K562 (cell line): ENCODE measurements around the gene BNIP5. TPM values are rescaled to one million over a fixed set of nuclear protein-coding genes. Genes with fewer than 3 reads are reported as not detected.

Experiments
- CC2D1A ChIP-seq: fragments of 450-650 bp; IDR thresholded peaks from 2 replicates; pipeline ENCODE4 v1.6.1; 2017; ENCODE audit warnings: mild to moderate bottlenecking
- MCM7 ChIP-seq, 2 experiments: fragments of 450-650 bp; IDR thresholded peaks; 2 replicates each; pipeline ENCODE4 v1.6.1; 2016 to 2018
- NCOA4 ChIP-seq: fragments of 450-650 bp; IDR thresholded peaks from 2 replicates; pipeline ENCODE4 v1.6.1; 2018; ENCODE audit warnings: mild to moderate bottlenecking; ENCODE audit not compliant: partially characterized antibody
- NR4A1 ChIP-seq, 2 experiments: fragments of 250-450 bp in 1 of 2; fragments of 450-650 bp in 1 of 2; sonication (Bioruptor Pico) in 1 of 2; IDR thresholded peaks; 2 replicates each; pipeline versions ENCODE4 v1.4.0 to v1.6.1; 2016 to 2020; ENCODE audit warnings: mild to moderate bottlenecking in 2 of 2, missing compliant biosample characterization in 1 of 2, missing genetic modification characterization in 1 of 2, moderate library complexity in 1 of 2
- YBX1 ChIP-seq: fragments of 450-650 bp; IDR thresholded peaks from 2 replicates; pipeline ENCODE4 v1.7.1; 2016; ENCODE audit warnings: mild to moderate bottlenecking
- ZFP30 ChIP-seq: fragments of 250-450 bp; sonication (Bioruptor Pico); IDR thresholded peaks from 2 replicates; pipeline ENCODE4 v1.8.0; 2022; ENCODE audit warnings: moderate library complexity, mild to moderate bottlenecking, inconsistent platforms, borderline replicate concordance
- ZNF583 ChIP-seq: fragments of 250-450 bp; sonication (Bioruptor Pico); IDR thresholded peaks from 2 replicates; pipeline ENCODE4 v1.4.0; 2020
- ZNF699 ChIP-seq: fragments of 250-450 bp; sonication (Bioruptor Pico); IDR thresholded peaks from 2 replicates; pipeline ENCODE4 v1.8.0; 2021; ENCODE audit warnings: mild to moderate bottlenecking, moderate library complexity; ENCODE audit not compliant: insufficient replicate concordance
- ZNF77 ChIP-seq: fragments of 250-450 bp; sonication (Bioruptor Pico); IDR thresholded peaks from 2 replicates; pipeline ENCODE4 v1.5.0; 2020
- polyA plus RNA-seq, 8 experiments: library from polyadenylated mRNA; depleted of rRNA in 4 of 8; stranded (reverse) in 5 of 8; unstranded in 3 of 8; fragments of >200 nt; fragmentation: Nextera tagmentation in 2 of 8; fragmentation: Illumina TruSeq in 1 of 8; extraction: Ambion mirVana in 2 of 8; extraction: Trizol in 1 of 8; gene quantifications; 2 replicates each; pipeline versions ENCODE4 v1.2.1 to v1.2.3, GENCODE V29; 2011 to 2014; ENCODE audit warnings: inconsistent platforms in 1 of 8, missing spikeins in 1 of 8
- total RNA-seq, 7 experiments: library from RNA; depleted of rRNA in 6 of 7; stranded (reverse); fragments of >200 nt in 6 of 7; fragmentation: Illumina TruSeq in 2 of 7; extraction: Trizol in 2 of 7; gene quantifications; 2 replicates each; pipeline versions ENCODE4 v1.2.1 to v1.2.3, GENCODE V29; 2011 to 2021; ENCODE audit warnings: low replicate concordance in 1 of 7
- TF ChIP-seq, protein P1 (sequence below), 2 experiments: fragments of 450-650 bp; IDR thresholded peaks; 2 replicates each; pipeline ENCODE4 v1.6.1; 2018; ENCODE audit warnings: mild to moderate bottlenecking in 2 of 2, low read depth in 1 of 2; ENCODE audit not compliant: partially characterized antibody in 2 of 2
- TF ChIP-seq, protein P2 (sequence below): fragments of 450-650 bp; IDR thresholded peaks from 2 replicates; pipeline ENCODE4 v1.6.1; 2017; ENCODE audit warnings: antibody characterized with exemption
- TF ChIP-seq, protein P3 (sequence below): sonication (generic); formaldehyde crosslinking; IDR thresholded peaks from 2 replicates; pipeline ENCODE4 v1.8.1; 2023; ENCODE audit warnings: mild to moderate bottlenecking, missing genetic modification reagents
- TF ChIP-seq, protein P4 (sequence below): fragments of 250-450 bp; sonication (Bioruptor Pico); IDR thresholded peaks from 2 replicates; pipeline ENCODE4 v1.5.0; 2022; ENCODE audit warnings: mild to moderate bottlenecking

BNIP5 gene
- total and polyA plus RNA-seq, 9 of the 15 experiments (the other 6 are each of a cell fraction or from before 2014, with no cell fraction given), result not detected

DNA sequence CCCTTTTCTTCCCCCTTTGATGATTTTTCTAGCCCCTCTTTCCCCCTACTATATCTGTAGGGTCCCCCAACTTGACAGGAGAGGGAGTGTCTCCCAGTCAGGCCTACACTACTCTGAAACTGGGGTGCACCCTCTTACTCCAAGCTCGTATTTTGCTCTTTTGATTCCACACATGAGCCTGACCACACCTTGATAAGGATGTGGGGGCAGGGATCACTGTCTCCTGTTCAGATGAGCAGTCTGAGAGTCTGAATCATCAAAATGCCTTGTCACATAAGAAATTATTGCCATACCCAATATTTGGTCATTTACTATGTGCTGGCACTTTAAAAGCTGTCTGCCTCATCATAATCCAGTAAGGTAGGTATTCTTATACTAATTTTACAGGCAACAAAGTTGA, 50.9 kb downstream of the BNIP5 start (continued):
- no peak for TF ChIP-seq NR4A1 (CRISPR knock-in tag; IDR thresholded peaks at IDR 0.05)
- TF ChIP-seq NR4A1 (tag; IDR thresholded peaks at IDR 0.05), result no peak
- no peak for TF ChIP-seq MCM7 (IDR thresholded peaks at IDR 0.05)
- no peak for TF ChIP-seq YBX1
- TF ChIP-seq CC2D1A, result no peak
- TF ChIP-seq ZNF77 (CRISPR knock-in tag), result no peak
- TF ChIP-seq, protein P1, sequence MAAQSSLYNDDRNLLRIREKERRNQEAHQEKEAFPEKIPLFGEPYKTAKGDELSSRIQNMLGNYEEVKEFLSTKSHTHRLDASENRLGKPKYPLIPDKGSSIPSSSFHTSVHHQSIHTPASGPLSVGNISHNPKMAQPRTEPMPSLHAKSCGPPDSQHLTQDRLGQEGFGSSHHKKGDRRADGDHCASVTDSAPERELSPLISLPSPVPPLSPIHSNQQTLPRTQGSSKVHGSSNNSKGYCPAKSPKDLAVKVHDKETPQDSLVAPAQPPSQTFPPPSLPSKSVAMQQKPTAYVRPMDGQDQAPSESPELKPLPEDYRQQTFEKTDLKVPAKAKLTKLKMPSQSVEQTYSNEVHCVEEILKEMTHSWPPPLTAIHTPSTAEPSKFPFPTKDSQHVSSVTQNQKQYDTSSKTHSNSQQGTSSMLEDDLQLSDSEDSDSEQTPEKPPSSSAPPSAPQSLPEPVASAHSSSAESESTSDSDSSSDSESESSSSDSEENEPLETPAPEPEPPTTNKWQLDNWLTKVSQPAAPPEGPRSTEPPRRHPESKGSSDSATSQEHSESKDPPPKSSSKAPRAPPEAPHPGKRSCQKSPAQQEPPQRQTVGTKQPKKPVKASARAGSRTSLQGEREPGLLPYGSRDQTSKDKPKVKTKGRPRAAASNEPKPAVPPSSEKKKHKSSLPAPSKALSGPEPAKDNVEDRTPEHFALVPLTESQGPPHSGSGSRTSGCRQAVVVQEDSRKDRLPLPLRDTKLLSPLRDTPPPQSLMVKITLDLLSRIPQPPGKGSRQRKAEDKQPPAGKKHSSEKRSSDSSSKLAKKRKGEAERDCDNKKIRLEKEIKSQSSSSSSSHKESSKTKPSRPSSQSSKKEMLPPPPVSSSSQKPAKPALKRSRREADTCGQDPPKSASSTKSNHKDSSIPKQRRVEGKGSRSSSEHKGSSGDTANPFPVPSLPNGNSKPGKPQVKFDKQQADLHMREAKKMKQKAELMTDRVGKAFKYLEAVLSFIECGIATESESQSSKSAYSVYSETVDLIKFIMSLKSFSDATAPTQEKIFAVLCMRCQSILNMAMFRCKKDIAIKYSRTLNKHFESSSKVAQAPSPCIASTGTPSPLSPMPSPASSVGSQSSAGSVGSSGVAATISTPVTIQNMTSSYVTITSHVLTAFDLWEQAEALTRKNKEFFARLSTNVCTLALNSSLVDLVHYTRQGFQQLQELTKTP (IDR thresholded peaks at IDR 0.05; ENCODE audit: low read depth in 1 of 2, partially characterized antibody in 2 of 2), result no peak
- TF ChIP-seq, protein P2, sequence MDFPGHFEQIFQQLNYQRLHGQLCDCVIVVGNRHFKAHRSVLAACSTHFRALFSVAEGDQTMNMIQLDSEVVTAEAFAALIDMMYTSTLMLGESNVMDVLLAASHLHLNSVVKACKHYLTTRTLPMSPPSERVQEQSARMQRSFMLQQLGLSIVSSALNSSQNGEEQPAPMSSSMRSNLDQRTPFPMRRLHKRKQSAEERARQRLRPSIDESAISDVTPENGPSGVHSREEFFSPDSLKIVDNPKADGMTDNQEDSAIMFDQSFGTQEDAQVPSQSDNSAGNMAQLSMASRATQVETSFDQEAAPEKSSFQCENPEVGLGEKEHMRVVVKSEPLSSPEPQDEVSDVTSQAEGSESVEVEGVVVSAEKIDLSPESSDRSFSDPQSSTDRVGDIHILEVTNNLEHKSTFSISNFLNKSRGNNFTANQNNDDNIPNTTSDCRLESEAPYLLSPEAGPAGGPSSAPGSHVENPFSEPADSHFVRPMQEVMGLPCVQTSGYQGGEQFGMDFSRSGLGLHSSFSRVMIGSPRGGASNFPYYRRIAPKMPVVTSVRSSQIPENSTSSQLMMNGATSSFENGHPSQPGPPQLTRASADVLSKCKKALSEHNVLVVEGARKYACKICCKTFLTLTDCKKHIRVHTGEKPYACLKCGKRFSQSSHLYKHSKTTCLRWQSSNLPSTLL, result no peak
- TF ChIP-seq ZFP30 (CRISPR knock-in tag), result no peak
- no peak for TF ChIP-seq ZNF583 (CRISPR knock-in tag)
- TF ChIP-seq NCOA4, result no peak
- no peak for TF ChIP-seq ZNF699 (CRISPR knock-in tag)
- TF ChIP-seq, protein P3, sequence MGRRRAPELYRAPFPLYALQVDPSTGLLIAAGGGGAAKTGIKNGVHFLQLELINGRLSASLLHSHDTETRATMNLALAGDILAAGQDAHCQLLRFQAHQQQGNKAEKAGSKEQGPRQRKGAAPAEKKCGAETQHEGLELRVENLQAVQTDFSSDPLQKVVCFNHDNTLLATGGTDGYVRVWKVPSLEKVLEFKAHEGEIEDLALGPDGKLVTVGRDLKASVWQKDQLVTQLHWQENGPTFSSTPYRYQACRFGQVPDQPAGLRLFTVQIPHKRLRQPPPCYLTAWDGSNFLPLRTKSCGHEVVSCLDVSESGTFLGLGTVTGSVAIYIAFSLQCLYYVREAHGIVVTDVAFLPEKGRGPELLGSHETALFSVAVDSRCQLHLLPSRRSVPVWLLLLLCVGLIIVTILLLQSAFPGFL (CRISPR knock-in tag), result no peak
- TF ChIP-seq, protein P4, sequence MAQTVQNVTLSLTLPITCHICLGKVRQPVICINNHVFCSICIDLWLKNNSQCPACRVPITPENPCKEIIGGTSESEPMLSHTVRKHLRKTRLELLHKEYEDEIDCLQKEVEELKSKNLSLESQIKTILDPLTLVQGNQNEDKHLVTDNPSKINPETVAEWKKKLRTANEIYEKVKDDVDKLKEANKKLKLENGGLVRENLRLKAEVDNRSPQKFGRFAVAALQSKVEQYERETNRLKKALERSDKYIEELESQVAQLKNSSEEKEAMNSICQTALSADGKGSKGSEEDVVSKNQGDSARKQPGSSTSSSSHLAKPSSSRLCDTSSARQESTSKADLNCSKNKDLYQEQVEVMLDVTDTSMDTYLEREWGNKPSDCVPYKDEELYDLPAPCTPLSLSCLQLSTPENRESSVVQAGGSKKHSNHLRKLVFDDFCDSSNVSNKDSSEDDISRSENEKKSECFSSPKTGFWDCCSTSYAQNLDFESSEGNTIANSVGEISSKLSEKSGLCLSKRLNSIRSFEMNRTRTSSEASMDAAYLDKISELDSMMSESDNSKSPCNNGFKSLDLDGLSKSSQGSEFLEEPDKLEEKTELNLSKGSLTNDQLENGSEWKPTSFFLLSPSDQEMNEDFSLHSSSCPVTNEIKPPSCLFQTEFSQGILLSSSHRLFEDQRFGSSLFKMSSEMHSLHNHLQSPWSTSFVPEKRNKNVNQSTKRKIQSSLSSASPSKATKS (CRISPR knock-in tag), result no peak
